ENCODE data around the gene CRYGN. TPM values are rescaled to one million over a fixed set of nuclear protein-coding genes. Genes with fewer than 3 reads are reported as not detected.

The CRYGN gene
- total RNA-seq, 2 donors from 2014 or later, result not detected

DNA sequence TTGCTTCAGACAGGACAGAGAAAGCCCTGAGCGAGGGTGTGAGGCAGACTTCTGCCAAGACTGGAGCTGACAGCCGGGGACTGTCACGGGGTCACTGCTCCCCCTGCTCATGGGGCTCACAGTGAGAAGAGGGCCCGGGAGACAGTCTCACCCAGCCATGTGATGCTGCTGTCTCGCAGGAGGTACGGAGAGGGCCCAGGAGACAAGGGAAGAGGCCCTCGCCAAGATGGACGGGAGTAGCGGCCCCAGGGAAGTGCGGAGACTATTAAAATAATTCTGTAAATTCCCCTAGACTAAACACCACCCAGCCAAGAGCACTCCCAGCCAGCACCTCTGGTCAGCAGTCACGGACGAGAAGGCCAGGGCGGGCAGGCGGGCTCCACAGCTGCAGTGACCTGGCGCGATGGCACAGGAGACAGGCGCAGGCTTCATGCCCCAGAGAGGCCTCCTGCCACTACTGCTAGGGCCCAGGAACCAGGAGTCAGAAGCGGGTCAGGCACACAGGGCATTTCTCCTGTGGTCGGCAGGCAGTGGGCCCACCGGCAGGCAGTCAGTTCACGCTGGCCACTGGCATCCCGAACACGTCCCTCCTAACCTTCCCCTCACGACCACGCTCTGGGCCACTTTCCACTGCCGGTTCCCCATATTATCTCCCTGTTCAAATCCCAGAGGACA is 54.2 kb downstream of the CRYGN start:
- no peak for DNase-seq
- Histone ChIP-seq H3K9ac (ENCODE audit: low read depth in 2 of 2, low read length in 2 of 2) (no peak overlapping the region), H3K9me3 (no peaks in the 10 kb centered on the region), H3K27me3 (peaks cover 19% of the 10 kb centered on the region), H3K27ac (no peak overlapping the region), H3K4me1 (peaks cover 8% of the 10 kb centered on the region), H3K36me3 (no peaks in the 10 kb centered on the region), H3K4me3 (no peak overlapping the region)
- TF ChIP-seq, protein P1, sequence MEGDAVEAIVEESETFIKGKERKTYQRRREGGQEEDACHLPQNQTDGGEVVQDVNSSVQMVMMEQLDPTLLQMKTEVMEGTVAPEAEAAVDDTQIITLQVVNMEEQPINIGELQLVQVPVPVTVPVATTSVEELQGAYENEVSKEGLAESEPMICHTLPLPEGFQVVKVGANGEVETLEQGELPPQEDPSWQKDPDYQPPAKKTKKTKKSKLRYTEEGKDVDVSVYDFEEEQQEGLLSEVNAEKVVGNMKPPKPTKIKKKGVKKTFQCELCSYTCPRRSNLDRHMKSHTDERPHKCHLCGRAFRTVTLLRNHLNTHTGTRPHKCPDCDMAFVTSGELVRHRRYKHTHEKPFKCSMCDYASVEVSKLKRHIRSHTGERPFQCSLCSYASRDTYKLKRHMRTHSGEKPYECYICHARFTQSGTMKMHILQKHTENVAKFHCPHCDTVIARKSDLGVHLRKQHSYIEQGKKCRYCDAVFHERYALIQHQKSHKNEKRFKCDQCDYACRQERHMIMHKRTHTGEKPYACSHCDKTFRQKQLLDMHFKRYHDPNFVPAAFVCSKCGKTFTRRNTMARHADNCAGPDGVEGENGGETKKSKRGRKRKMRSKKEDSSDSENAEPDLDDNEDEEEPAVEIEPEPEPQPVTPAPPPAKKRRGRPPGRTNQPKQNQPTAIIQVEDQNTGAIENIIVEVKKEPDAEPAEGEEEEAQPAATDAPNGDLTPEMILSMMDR (IDR thresholded peaks at IDR 0.05), result no peak
- intact Hi-C loops (cut with DNase I), result no loop called here

DNA sequence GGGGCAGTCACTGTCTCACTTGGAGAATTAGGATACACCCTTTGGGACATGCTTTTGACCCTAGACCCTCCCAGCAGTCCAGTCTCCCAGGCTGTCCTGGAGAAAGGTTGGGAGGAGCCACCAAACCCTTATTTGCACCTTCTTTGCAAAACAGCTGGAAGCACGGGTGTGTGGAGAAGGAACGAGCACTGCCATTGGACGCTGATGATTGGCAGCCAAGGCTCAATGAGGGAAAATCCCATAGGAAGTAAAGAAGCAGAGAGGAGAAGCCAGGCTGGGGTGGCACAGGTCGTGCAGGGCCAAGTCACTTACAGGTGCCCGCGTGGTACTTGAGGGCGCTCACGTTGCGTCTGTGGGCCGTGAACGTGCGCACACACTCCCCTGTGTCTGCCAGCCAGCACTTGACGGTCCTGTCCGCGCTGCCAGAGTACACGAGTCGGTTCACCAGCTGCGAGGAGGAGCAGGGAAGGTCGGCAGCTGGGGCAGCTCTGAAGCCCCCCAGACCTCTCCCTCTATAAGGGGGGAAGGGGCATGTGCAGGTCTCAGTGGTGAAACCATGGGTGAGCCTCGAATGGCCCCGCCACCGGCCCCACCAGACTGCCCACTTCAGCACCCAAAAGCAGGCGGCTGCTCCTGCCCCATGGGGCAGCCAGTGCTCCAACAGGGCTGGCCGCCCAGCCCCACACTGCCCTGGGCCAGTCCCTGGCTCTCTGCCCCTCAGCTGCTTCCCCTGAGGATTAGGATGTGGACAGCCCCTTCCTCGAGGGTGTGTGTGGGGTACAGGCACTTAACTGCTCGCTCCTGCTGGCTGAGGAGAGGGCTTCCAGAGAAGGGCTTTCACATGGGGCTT is 54.9 kb downstream of the CRYGN start:
- Histone ChIP-seq H3K27me3 (peaks cover 19% of the 10 kb centered on the region), H3K4me1 (peaks cover 8% of the 10 kb centered on the region), H3K36me3 (no peaks in the 10 kb centered on the region), H3K9ac (ENCODE audit: low read depth in 2 of 2, low read length in 2 of 2) (no peak overlapping the region), H3K4me3 (no peak overlapping the region), H3K27ac (no peak overlapping the region), H3K9me3 (no peaks in the 10 kb centered on the region)
- DNase-seq, result no peak
- TF ChIP-seq, protein P1 (IDR thresholded peaks at IDR 0.05), result no peak
- intact Hi-C loops (cut with DNase I), result no loop called here

DNA sequence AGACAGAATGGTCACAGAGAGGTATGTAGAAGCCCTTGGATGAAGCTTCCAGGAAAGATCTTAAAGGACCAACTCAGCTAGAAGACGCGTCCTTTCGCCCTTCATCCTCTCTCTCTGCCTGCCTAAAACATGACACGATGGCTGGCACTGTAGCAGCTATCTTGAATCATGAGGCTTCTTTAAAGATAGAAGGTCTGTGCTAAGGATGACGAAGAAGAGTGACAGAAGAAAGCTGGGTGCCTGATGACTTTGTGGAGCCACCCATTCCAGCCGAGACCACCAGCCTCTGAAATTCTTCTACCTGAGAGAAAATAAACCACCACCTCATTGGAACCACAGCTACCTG is 55.6 kb downstream of the CRYGN start:
- no peak for DNase-seq
- H3K9me3 ChIP-seq, result no peaks in the 10 kb centered on the region
- H3K27me3 ChIP-seq, result peaks cover 19% of the 10 kb centered on the region
- TF ChIP-seq, protein P1 (IDR thresholded peaks at IDR 0.05), result no peak
- H3K9ac ChIP-seq (ENCODE audit: low read depth in 2 of 2, low read length in 2 of 2), result no peak overlapping the region
- H3K36me3 ChIP-seq, result no peaks in the 10 kb centered on the region
- no peak overlapping the region for H3K4me3 ChIP-seq
- intact Hi-C loops (cut with DNase I), result no loop called here
- H3K4me1 ChIP-seq, result peaks cover 8% of the 10 kb centered on the region
- H3K27ac ChIP-seq, result no peak overlapping the region

DNA sequence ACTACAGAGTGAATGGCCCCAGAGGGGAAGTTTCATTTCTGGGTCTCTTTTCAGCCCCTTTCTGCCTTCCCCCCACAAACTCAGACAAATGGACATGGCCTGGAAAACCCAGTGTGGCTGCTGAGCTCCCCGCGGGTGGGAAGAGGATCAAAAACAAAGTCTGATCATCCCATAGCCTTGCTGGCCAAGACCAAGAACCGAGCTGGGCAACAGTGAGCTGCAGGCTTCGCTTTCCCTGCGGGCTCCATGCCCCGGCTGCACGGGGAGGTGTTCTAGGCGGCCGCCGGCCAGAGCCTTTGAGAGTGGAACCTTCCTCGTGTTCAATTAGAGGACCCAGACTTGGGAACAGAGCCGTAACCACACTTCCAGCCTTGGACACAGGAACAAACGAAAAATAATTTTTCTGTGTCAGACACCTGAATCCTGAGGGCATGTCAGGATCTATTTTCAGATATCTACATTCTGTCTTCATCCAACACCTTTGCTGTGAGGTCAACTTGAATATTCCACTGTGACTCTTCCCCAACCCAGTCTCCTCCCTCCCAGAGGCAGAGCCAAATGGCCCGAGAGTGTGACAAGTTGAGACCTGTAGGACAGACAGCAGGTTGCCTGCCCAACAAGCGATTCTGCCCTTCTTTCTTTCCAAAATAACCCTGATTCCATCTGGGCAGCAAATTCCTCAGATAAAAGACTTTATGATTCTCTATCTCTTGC is 56.1 kb downstream of the CRYGN start:
- no peaks in the 10 kb centered on the region for H3K36me3 ChIP-seq
- intact Hi-C loops (cut with DNase I), result no loop called here
- peaks cover 19% of the 10 kb centered on the region for H3K27me3 ChIP-seq
- no peak overlapping the region for H3K4me3 ChIP-seq
- no peak overlapping the region for H3K9ac ChIP-seq (ENCODE audit: low read depth in 2 of 2, low read length in 2 of 2)
- TF ChIP-seq, protein P1 (IDR thresholded peaks at IDR 0.05), result no peak
- peaks cover 8% of the 10 kb centered on the region for H3K4me1 ChIP-seq
- no peak overlapping the region for H3K27ac ChIP-seq
- no peak for DNase-seq
- H3K9me3 ChIP-seq, result no peaks in the 10 kb centered on the region

DNA sequence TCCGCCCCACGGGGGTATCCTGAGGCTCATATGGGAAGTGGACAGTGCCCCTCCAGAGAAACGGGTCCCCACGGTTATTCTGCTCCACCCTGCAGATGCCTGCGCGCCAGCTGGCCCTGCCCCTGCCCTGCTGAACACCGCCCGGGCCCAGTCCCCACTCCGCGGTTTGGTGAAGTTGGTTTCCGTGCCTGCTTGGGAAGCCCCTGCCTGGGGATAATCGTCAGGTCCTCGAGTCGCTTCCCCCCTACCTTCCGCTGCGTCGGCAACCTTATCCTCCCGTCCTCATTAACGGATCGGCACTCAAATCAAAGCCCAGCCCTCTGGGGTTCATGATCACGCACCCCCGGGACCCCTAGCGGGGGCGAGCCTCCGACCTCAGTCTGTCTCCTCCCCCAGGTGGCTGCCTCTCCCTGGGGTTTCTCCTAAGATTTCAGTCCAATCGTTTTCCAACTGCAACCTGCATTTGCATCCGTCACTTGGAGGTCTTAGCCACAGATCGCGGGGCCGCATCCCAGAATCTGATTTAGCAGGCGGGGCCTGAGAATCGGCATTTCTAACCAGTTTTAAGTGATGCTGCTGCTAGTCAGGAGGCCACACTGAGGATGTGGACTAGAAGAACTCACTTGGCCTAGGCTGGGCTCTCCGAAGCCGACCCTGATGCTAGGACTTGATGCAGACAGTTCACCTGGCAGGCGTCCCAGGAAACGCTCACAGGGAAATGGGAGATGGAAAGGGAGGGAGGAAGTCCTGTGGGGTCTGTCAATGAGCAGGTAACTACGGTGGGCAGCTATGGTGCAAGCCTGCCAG is 57.7 kb downstream of the CRYGN start:
- no peak for DNase-seq
- H3K9me3 ChIP-seq, result no peaks in the 10 kb centered on the region
- peak overlapping the region; percentile 26 for H3K4me3 ChIP-seq
- no peak overlapping the region for H3K9ac ChIP-seq (ENCODE audit: low read depth in 2 of 2, low read length in 2 of 2)
- peaks cover 19% of the 10 kb centered on the region for H3K27me3 ChIP-seq
- TF ChIP-seq, protein P1 (IDR thresholded peaks at IDR 0.05), result no peak
- no peak overlapping the region for H3K27ac ChIP-seq
- no peaks in the 10 kb centered on the region for H3K36me3 ChIP-seq
- H3K4me1 ChIP-seq, result peaks cover 8% of the 10 kb centered on the region
- intact Hi-C loops (cut with DNase I), result no loop called here
